Non-pigmented ciliary epithelial cell (primary cell): ENCODE results near the gene NEDD4L.
"Not testable (repeated sequence)": the region's sequence is repeated elsewhere in the genome, so short reads cannot be mapped to it uniquely, and the experiment has no call there.

ENCODE experiments used
- DNase-seq: peaks from one replicate; pipeline ENCODE4 v3.0.0-alpha.2; 2010; ENCODE audit warnings: low read depth

Gene NEDD4L

GRCh38 chr18:58266291-58266690 lies 222.3 kb downstream of the NEDD4L start:
- DNase-seq: no peak

DNA sequence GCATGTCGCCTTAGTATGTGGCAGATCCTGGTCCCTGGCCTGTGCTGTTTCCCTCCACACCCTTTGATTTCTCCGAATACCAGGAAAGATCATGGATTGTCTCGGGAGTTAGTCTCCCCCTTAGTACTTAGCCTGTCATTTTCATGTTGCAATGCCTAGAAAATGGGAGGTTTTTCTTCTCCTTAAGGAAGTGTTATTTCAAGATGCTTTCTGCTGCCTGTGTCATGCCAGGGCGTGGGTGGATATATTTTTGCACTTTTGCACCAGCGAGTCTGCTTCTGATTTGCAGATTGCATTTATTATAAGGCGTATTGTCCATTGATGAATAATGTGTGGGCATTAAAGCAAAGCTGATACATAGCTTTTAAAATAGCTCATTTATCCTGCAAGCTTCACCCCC lies 223.5 kb downstream of the NEDD4L start:
- no peak for DNase-seq

DNA sequence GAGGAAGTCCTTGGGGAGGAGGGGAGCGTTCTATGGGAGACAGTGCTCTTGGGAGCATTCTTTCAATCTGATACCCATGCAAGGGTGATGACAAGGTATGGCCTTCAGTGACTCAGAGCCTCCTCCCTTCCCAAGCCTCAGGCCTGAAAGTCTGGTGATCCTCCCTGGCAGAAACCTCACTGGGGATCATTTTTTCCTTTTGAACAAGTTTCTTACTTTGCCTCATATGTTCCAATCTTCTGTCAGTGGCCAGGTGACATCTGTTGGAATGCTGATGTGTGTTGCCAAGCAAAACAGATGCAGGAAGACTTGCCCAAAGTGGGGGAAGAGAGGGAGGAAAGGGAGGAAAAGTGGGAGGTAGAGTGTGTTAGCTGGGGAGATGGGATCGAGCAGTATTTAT lies 224.8 kb downstream of the NEDD4L start:
- DNase-seq: peak; percentile 26

- no peak for DNase-seq
Observed at GRCh38 chr18:58269931-58270330, 225.9 kb downstream of the NEDD4L start.

- DNase-seq: no peak
Observed at GRCh38 chr18:58270396-58270795, 226.4 kb downstream of the NEDD4L start.

GRCh38 chr18:58271770-58272169 lies 227.7 kb downstream of the NEDD4L start:
- DNase-seq: no peak

DNA sequence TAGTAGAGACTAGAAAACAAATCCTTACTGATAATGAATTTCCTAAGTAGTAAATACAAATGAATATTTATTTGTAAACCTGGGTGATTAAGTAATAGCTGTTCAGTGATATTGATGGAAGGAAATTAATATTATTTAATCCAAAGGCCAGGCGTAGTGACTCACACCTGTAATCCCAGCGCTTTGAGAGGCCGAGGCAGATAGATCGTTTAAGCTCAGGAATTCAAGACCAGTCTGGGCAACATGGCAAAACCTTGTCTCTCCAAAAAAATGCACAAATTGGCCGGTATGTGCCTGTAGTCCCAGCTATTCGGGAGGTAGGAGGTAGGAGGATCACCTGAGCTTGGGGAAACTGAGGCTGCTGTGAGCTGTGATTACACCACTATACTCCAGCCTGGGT lies 228.2 kb downstream of the NEDD4L start:
- no peak for DNase-seq

DNA sequence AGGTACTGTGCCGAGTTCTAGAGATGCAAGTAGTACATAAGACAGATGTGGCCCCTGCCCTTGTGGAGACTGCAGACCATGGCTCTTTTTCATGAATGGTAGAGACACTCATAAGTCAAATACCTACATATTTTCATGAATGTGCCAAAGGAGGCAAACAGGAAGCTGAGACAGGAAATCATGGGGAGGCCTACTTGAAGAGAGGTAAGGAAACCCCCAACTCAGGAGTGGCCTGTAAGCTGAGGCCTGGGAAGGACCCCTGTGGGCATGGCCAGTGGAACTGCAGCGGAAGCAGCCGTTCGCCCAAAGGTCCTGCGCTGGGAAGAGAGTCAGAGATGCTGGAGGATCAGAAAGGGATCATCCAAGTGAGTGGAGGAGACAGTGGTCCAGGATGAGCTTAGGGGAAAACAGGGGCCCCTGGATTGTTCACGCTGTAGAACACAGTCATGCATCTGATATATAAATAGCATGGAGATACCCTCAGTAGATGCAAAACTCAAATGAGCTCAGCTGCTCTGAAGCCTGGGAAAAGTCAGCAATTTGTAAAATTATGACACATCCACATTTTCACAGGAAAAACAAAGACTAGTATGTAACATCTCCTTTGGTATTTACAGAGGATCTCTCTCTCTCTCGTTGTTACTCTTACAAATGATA lies 228.9 kb downstream of the NEDD4L start:
- no peak for DNase-seq

DNA sequence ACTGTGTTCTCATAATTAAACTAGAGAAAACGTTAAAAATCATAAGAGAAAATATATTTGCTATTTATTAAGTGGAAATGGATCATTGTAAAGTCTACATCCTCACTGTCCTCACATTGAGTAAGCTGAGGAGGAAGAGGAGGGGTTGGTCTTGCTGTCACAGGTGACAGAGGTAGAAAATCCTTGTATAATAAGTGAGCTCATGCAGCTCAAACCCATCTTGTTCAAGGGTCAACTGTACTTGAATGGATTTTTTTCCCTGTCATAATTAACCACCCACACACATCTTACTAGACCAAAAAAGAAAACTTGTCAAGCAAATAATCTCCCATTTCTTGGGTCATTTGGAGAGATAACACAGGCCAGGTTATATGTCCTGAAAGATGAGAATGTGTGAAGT lies 231.2 kb downstream of the NEDD4L start:
- DNase-seq: no peak

DNA sequence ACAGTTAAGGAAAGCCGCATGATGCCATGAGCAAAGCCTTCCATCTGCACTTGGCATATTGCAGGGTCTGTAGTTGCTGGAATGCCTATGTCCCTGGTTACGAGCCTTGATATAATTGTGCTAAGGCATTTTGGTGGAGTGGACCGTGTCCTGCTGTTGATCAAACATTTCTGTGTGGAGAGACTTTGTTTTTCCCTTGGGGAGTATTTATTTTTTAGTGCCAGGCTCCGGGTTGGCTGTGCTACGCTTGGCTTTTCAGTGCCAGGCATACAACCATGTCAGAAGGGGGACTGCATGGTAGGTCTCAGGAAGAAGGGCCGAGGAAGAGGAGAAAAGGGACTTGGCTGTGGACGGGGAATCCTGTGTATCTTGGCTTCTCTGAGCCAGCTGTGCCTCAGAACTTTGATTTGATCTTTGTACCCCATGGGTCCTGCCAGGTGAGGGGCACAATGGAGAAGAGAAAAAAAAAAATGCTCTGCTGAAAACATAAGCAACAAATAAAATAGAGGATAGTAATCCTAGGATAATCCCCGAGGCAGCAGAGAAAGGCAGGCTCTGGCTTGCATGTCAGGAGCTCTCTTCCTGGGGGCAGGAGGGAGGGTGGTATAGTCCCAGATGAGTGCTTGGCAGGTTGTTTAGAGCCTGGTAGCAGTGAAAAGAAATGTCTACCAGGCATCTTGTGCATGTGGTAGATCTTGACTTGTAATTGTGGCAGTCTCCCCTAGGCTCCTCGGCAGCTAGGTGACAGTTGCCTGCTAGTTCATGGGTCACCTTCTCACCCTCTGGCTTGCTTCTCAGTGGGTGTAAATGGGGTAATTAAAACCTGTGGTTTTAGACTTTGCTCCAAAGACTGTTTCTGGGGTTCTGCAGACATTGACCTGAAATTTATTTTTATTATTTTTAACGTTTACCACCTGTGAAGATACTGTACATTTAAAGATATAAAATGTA lies 233.0 kb downstream of the NEDD4L start:
- DNase-seq: no peak

DNA sequence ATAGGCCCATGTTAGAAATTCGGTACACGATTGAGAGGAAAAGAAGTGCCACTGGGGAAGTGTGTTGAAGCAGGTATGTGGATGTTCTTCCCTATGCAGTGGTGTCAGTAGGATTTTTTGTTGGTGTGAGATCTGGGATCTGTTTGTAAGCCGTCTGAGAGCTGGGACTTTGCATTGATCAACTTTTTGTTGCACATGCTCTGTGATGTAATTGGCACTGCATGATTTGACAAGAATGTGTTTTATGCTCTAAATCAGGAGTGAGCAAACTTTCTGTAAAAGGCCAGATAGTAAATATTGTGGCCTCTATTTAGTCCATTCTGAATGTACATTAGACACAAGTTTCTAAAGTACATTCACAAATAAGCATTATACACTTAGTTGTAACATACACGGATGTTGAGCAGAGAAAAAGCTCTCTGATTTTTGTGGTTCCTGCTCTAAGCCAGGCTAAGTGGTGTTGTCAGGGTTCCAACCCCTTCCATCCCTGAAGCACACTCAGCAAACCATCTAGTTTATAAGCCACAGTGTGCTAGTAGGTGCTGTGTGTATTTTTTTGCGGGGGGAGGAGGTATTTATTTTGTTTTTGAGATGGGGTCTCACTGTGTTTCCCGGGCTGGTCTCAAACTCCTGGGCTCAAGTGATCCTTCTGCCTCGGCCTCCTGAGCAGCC lies 235.6 kb downstream of the NEDD4L start:
- no peak for DNase-seq

DNA sequence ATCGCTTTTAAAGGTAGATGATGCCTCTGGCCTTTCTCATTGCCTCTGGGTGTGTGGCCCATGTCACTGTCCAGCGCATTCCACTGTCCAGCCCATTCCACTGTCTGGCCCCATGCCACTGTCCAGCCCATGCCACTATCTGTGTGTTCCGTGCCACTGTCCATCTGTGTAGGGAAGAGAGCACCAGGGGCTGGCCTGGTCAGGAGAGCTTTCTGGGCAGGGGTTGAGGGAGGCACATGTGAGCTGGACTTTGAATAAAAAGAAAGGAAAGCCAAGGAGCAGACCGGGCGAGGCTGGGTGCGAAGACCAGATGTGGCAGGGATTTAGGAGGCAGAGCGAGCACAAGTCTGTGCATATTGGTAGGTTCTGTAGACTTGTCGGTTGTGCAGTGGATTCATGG lies 236.2 kb downstream of the NEDD4L start:
- DNase-seq: no peak

- not testable (repeated sequence) for DNase-seq
Observed at GRCh38 chr18:58282872-58283271, 238.8 kb downstream of the NEDD4L start.

DNA sequence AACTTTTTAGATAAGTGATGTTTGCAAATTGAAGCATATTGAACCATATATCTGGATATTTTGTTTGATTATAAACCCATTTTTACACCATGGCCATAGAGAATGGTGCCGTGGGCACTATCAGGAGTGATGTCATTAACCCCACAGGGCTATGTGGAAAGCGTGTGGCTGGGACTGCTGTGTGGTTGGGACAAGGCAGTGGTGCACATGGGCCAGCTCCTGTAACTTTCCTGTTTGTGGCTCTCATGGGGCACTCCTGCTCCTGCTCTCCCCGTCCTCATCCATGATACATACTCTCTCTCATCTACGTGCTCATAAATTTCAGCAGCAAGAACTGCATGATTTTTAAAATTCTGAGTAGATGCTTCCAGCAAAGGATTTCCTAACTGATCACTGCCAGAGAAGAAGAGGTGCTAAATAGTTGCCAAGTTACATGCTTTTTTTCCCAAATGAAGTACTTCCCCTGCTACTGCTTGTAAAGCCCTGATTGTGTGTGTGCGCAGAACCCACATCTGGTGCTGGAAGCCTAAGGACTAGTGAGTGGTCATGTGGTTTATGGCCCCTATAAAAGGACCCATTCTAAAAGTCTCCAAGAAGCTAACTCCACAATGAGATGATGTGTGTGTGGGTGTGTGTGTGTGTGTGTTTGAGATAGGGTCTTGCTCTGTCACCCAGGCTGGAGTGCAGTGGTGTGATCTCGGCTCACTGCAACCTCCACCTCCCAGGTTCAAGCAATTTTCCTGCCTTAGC lies 240.8 kb downstream of the NEDD4L start:
- DNase-seq: no peak

DNA sequence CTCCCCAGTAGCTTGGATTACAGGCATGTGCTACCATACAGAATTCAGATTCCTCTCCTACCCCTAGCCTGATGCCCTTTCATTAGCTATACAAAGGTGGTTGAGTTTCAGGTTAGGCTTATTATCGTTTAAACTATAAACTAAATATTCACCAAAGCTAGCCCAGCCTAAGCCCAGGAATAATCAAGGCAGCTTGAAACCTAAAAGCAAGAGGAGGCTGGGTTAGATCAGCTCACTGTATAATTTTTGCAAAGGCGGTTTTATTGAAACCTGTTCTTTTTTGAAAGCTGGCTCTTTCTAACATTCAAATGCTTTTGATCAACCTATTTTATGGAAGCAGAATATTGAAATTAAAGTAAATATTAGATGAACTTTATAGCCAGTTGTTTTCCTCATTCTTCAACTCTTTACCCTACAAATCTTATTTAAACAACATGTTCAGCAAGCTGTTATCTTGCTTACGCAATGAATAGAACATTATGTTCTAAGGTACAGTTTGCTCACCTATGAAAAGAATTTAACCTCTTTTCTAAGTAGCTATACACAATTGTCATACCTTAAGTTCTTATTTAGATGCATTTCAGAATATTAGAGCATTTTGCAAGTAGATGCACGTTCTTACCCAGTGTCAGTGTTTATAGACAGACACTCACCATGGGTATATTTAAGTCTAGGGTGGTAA lies 241.6 kb downstream of the NEDD4L start:
- DNase-seq: no peak

DNA sequence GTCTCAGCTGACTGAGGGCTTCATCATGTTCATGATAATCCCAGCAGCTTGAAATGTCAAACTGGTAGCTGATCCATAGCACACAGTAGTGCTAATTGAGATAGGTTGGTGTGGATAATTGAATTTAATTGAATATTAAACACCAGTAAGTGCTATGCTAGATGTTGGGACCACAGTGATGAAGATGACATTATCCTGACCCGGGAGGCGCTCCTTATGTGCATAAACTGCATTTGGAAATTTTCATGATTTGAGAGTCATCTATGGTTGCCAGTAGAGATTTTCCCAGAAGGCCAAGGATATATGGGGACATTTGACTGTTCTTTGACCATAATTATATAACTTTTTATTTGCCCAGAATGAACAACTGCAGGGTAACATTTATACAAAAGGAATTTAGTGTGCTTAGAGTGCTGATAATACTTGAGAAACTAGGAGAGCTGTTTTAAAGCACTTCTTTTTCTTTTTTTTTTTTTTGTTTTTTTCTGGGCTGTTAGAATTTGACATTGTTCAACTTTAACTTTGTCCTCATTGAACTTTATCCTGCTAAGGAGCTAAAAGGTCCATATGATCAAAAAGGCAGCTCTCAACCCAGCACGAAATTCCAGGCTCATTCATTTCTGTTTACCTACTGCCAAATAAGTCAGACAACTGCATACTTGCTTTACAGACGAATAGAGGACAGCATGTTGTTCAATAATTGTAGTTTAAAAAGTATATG lies 242.8 kb downstream of the NEDD4L start:
- no peak for DNase-seq

DNA sequence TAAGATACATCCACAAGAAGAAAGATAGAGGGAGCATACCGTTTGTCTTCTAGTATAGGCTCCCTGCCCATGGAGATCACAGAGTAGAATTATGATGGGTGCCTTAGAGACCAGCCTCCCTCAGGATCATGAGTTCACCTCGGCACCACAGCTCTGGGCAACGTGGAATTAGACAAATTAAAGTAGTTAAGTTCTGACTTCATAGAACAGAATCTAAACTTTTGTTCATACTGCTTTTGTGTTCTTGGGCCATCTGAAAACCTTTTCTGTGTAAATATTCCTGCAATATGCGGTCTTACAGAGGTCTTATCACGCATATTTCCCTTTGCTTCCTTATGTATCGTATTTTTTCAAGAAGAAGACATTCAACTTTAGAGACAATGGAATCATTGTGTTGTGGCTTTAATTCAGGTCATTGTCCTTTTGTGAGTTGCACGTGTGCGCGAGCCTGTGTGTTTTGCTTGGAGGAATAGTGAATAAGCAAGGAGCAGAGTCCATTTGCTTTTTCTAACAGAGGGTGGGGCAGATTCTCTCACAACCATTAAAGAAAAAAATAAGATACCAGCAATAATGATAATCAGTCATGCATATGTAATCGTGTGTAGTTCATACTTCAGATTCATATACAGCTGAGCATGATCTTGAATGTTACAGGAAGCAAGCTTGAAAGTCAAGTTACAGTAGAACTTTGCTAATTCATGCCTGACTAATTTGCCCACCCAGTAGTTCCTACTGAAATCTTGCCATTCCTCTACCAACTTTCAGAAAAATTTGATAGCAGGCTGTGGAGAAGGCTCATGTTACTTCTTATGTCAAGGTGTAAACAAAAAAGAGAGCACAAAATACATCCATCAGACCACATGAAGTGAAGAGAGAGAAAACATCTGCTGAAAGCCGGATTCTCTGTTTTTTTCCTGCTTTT lies 243.6 kb downstream of the NEDD4L start:
- DNase-seq: no peak

GRCh38 chr18:58288921-58289797 lies 245.1 kb downstream of the NEDD4L start:
- DNase-seq: no peak
